Measurements from ENCODE around the gene TNFRSF17. TPM values are rescaled to one million over a fixed set of nuclear protein-coding genes. Genes with fewer than 3 reads are reported as not detected.

Gene TNFRSF17
- total and polyA plus RNA-seq, 2 of the 13 experiments (the other 11 are each of a cell fraction or from before 2014, with no cell fraction given), result not detected

DNA sequence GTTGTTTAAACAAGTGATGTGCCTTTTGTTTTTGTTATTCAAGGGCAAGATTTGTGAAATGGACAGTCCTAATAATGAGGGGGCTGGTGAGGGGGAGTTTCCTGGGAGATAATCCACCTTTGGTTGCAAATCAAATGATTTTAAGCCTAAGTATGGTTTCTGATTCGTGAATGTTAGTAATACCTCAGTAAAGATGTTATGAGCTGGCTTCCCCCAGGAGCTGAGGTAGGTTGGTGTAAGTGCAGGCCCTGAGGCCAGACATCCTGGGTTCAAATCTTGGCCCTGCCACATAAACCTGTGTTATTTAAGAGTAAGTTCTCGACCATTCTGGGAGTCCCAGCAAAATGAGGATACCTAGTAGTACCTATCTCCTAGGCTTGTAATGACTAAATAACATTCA lies 13.1 kb downstream of the TNFRSF17 start:
- no peaks in the 10 kb centered on the region for H4K20me1 ChIP-seq (ENCODE audit: insufficient read depth, low read length)
- in situ Hi-C loops (cut with HindIII; ENCODE audit: extremely low pct_ligation_motif_present, low pct_unique_long_range_greater_than_20kb) (loop anchor here (5.0 kb wide), 1 partner anchor 84 kb away; no protein-coding TSS in a partner anchor), intact Hi-C loops (cut with micrococcal nuclease; ENCODE audit: unreplicated experiment) (loop anchor here (10.0 kb wide), 1 partner anchor 63 kb away; the partner anchor contains the start of gene GSPT1)
- no peak overlapping the region for H3K27ac ChIP-seq (ENCODE audit: extremely low read length, insufficient read depth, low read length)
- ATAC-seq (no peak), DNase-seq (ENCODE audit: low spot score) (no peak), FAIRE-seq (no peak)
- POLR2A ChIA-PET, result interaction anchor here (2.5 to 2.8 kb wide), 2 partner anchors 15 to 62 kb away, joined by 25 to 38 read pairs; partner anchors contain the start of gene GSPT1
- H3K9ac ChIP-seq (ENCODE audit: insufficient read depth, low read depth, low read length), result peak overlapping the region; percentile 84; the same call in 1 of the 2 replicates
- BruUV-seq (replicated peaks), result no TSS peak
- H2AFZ ChIP-seq (ENCODE audit: low read length), result peak overlapping the region; percentile 93
- peak overlapping the region in 2 of 3 experiments; percentile 75 to 87; a peak in 3 of 6 replicates for H3K4me3 ChIP-seq (replicated peaks in 1 of 3; ENCODE audit: insufficient read depth in 1 of 3, low read depth in 2 of 3, low read length in 3 of 3)
- H3K79me2 ChIP-seq (ENCODE audit: insufficient read depth, low read length), result peaks cover 5% of the 10 kb centered on the region
- H3K27me3 ChIP-seq (ENCODE audit: control insufficient read depth in 1 of 2, insufficient read depth in 2 of 2, low read length in 2 of 2), result no peaks in the 10 kb centered on the region; a peak in 1 of 5 replicates
- 31% methylated on average over 2 of the region's 2 CpGs for WGBS (ENCODE audit: low lambda C conversion rate)
- H3K36me3 ChIP-seq (replicated peaks in 1 of 2; ENCODE audit: control insufficient read depth in 1 of 2, insufficient read depth in 2 of 2, low read length in 2 of 2), result no peaks in the 10 kb centered on the region
- peaks cover 43% of the 10 kb centered on the region for H3K4me1 ChIP-seq (ENCODE audit: insufficient read depth, low read length)
- CTCF ChIA-PET (ENCODE audit: low intra/inter-chr PET ratio, low total read pairs), result no interaction called here
- TF ChIP-seq NR2C2 (CRISPR knock-in tag; IDR thresholded peaks at IDR 0.05; ENCODE audit: borderline replicate concordance) (0 out of 2 replicates have a peak, but pooled peaks have one; percentile 6), NCOR1 (IDR thresholded peaks at IDR 0.05; ENCODE audit: borderline replicate concordance, low read length) (no peak)
- no peaks in the 10 kb centered on the region for H3K9me3 ChIP-seq (ENCODE audit: low read length)
- peak overlapping the region; percentile 75 for H3K4me2 ChIP-seq (ENCODE audit: low read depth, low read length)

DNA sequence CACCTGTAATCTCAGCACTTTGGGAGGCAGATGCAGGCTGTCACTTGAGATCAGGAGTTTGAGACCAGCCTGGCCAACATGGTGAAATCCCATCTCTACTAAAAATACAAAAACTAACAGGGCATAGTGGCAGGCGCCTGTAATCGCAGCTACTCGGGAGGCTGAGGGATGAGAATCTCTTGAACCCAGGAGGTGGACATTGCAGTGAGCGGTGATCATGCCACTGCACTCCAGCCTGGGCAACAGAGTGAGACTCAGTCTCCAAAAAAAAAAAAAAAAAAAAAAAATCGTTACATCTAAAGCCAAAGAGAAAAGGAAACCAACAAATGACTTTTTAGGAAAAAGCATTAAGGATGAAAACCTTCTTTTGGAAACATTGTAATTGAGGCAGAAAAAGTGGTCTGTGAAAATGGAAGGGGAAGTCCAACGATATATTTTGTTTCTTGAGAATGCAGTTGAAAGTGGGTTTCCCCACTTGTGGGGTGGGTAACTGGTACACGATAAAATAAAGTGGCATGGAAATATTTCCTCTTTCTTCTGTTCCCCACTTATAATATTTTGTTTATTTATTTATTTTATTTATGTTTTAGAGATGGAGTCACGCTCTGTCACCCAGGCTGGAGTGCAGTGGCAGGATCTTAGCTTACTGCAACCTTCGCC lies 14.1 kb downstream of the TNFRSF17 start:
- H3K27ac ChIP-seq (ENCODE audit: extremely low read length, insufficient read depth, low read length), result no peak overlapping the region
- peaks cover 5% of the 10 kb centered on the region for H3K79me2 ChIP-seq (ENCODE audit: insufficient read depth, low read length)
- H3K4me2 ChIP-seq (ENCODE audit: low read depth, low read length), result no peak overlapping the region
- FAIRE-seq, result no peak
- no peak for DNase-seq (ENCODE audit: low spot score)
- TF ChIP-seq U2AF1 (optimal IDR thresholded peaks at IDR 0.05; ENCODE audit: low read depth, low read length), result no peak
- TF ChIP-seq, protein P1, sequence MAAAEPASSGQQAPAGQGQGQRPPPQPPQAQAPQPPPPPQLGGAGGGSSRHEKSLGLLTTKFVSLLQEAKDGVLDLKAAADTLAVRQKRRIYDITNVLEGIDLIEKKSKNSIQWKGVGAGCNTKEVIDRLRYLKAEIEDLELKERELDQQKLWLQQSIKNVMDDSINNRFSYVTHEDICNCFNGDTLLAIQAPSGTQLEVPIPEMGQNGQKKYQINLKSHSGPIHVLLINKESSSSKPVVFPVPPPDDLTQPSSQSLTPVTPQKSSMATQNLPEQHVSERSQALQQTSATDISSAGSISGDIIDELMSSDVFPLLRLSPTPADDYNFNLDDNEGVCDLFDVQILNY (CRISPR knock-in tag; conservative IDR thresholded peaks at IDR 0.05), result no peak
- TF ChIP-seq ZNF549 (CRISPR knock-in tag; IDR thresholded peaks at IDR 0.05), result no peak
- TF ChIP-seq, protein P2, sequence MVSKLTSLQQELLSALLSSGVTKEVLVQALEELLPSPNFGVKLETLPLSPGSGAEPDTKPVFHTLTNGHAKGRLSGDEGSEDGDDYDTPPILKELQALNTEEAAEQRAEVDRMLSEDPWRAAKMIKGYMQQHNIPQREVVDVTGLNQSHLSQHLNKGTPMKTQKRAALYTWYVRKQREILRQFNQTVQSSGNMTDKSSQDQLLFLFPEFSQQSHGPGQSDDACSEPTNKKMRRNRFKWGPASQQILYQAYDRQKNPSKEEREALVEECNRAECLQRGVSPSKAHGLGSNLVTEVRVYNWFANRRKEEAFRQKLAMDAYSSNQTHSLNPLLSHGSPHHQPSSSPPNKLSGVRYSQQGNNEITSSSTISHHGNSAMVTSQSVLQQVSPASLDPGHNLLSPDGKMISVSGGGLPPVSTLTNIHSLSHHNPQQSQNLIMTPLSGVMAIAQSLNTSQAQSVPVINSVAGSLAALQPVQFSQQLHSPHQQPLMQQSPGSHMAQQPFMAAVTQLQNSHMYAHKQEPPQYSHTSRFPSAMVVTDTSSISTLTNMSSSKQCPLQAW (CRISPR knock-in tag; IDR thresholded peaks at IDR 0.05), result no peak
- TF ChIP-seq TARDBP (CRISPR knock-in tag; IDR thresholded peaks at IDR 0.05), result no peak
- no peak for TF ChIP-seq ZNF543 (CRISPR knock-in tag; IDR thresholded peaks at IDR 0.05)
- TF ChIP-seq ELF1 (CRISPR knock-in tag; IDR thresholded peaks at IDR 0.05), result no peak
- TF ChIP-seq SRF (IDR thresholded peaks at IDR 0.05; ENCODE audit: low read depth, low read length), result no peak
- H3K4me1 ChIP-seq (ENCODE audit: insufficient read depth, low read length), result peaks cover 39% of the 10 kb centered on the region
- no peak overlapping the region for H3K9ac ChIP-seq (ENCODE audit: insufficient read depth, low read depth, low read length)
- CTCF ChIA-PET (ENCODE audit: low intra/inter-chr PET ratio, low total read pairs), result no interaction called here
- no peak for ATAC-seq
- in situ Hi-C loops (cut with HindIII; ENCODE audit: extremely low pct_ligation_motif_present, low pct_unique_long_range_greater_than_20kb), result loop anchor here (5.0 kb wide), 1 partner anchor 83 kb away; no protein-coding TSS in a partner anchor
- 88% methylated on average over 9 of the region's 9 CpGs for WGBS (ENCODE audit: low lambda C conversion rate)
- intact Hi-C loops (cut with micrococcal nuclease; ENCODE audit: unreplicated experiment), result loop anchor here (10.0 kb wide), 1 partner anchor 64 kb away; the partner anchor contains the start of gene GSPT1
- H3K4me3 ChIP-seq (replicated peaks in 1 of 3; ENCODE audit: insufficient read depth in 1 of 3, low read depth in 2 of 3, low read length in 3 of 3), result no peak overlapping the region
- no TSS peak for BruUV-seq (replicated peaks)
- no peaks in the 10 kb centered on the region; a peak in 1 of 5 replicates for H3K27me3 ChIP-seq (ENCODE audit: control insufficient read depth in 1 of 2, insufficient read depth in 2 of 2, low read length in 2 of 2)
- H3K36me3 ChIP-seq (replicated peaks in 1 of 2; ENCODE audit: control insufficient read depth in 1 of 2, insufficient read depth in 2 of 2, low read length in 2 of 2), result no peaks in the 10 kb centered on the region
- H2AFZ ChIP-seq (ENCODE audit: low read length), result no peak overlapping the region
- no peaks in the 10 kb centered on the region for H3K9me3 ChIP-seq (ENCODE audit: low read length)
- no peaks in the 10 kb centered on the region for H4K20me1 ChIP-seq (ENCODE audit: insufficient read depth, low read length)
- POLR2A ChIA-PET, result no interaction called here

Measured in HepG2 (cell line).